Stimulated activated CD4-positive, alpha-beta T cell treated with anti-CD3 and anti-CD28 coated beads, Interleukin-12 subunit alpha, Interleukin-12 subunit beta, amount 100 ng/mL, for 48 hours (primary cell): ENCODE data around the gene PHTF2.
"Not testable (repeated sequence)": the region's sequence is repeated elsewhere in the genome, so short reads cannot be mapped to it uniquely, and the experiment has no call there.

Experiments used
- DNase-seq, 3 donors: peaks; one replicate each; pipeline ENCODE4 v3.0.0-alpha.2; 2020; ENCODE audit warnings: low read depth in 2 of 3, low spot score in 1 of 3

PHTF2 gene

DNA sequence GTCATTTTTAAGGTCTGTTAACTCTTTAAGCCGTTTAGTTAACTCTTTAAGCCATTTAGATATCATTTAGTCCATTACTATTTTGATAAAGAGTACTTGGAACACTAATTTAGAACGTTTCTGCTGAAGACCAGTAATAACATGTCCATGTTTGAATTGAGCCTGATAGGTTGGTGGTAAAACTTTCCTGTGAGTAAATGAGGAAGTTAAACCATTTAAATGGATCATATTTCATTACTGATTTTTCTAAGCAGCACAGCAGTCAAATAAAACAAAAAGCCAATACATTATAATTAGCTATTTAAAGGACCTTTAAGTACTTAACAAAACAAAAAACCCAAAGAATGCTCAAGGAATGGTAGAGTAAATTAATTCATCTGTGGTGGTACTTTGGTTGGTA is 29.4 kb downstream of the PHTF2 start:
- no peak for DNase-seq

DNA sequence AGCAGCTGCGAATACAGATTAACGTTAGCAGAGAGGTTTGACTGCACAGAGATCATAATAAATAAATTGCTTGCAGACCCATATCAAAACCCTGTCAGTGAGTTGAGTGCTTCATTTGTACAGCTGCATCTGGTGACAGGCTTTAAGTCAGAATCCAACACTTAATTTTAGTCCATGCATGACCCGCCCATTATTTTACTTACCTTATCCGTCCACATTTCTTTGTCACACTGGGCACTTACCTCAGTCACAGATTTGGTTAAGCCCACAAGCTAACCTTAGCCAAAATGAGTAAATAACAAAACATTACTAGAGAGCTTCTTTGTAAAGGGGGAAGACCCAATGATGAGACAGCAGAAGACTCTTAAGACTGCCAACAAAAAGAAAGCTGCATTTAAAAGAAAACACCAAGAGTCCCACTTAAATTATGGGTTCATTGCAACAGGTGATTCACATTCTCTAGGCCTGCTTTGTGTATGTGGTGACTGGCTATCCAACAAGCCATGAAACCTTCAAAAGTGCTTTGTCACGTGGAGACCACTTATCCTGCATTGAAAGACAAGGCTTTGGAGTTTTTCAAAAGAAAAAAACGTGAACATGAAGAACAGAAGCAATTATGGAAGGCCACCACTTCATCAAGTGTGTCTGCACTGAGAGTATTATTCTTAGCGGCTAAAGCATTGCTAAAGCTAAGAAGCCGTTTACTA is 32.2 kb downstream of the PHTF2 start:
- no peak for DNase-seq

GRCh38 chr7:77831481-77831880 is 32.9 kb downstream of the PHTF2 start:
- peak; percentile 15 to 30 (median 18) for DNase-seq

GRCh38 chr7:77831953-77832352 is 33.4 kb downstream of the PHTF2 start:
- no peak for DNase-seq

DNA sequence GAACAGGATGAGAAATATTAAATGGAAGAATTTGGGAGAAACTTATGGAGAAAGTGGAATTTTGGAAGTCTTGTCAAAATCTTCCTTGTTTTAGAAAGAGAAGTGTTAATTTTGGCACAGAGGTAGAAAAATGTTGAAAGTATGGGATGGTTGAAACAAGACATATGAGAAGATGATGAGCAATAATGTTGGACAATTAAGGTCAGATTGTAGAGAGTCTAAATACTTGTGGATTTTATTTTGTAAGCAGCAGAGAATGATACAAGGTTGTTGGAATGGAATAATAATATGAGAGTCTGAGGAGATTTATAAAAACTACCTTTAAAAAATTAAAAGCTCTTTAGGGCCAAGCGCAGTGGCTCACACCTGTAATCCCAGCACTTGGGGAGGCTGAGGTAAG is 34.6 kb downstream of the PHTF2 start:
- no peak for DNase-seq

DNA sequence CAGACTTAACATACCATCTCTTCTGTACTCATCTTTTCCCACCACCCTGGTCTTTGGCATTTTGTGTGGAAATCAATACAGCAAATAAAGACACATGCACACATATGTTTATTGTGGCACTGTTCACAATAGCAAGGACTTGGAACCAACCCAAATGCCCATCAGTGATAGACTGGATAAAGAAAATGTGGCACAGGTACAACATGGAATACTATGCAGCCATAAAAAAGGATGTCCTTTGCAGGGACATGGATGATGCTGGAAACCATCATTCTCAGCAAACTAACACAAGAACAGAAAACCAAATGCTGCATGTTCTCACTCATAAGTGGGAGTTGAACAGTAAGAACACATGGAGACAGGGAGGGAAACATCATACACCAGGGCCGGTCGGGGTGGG is 37.9 kb downstream of the PHTF2 start:
- DNase-seq = not testable (repeated sequence)

- DNase-seq = no peak
Observed at GRCh38 chr7:77837275-77837674, 38.7 kb downstream of the PHTF2 start.

- no peak for DNase-seq
Observed at GRCh38 chr7:77837966-77838365, 39.4 kb downstream of the PHTF2 start.

GRCh38 chr7:77838929-77839491 is 40.4 kb downstream of the PHTF2 start:
- no peak for DNase-seq

DNA sequence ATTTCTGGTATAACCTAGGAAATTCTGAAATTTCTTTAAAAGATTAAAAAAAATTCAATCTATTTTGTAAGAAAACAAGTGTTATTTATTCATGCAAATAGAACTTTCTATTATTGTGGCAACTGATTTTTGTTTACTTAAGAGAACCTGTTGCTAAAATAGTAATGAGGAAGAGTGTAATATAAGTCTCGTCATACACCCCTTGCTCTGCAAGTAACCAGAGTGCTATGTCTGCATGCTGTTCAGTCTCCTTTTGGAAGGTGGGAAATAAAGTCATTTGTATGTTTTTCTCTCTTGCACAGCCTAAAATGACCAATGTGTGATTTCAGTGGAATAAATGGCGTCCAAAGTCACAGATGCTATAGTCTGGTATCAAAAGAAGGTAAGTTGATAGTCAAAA is 41.3 kb downstream of the PHTF2 start:
- no peak for DNase-seq

- no peak for DNase-seq
Observed at GRCh38 chr7:77843194-77843593, 44.6 kb downstream of the PHTF2 start.

DNA sequence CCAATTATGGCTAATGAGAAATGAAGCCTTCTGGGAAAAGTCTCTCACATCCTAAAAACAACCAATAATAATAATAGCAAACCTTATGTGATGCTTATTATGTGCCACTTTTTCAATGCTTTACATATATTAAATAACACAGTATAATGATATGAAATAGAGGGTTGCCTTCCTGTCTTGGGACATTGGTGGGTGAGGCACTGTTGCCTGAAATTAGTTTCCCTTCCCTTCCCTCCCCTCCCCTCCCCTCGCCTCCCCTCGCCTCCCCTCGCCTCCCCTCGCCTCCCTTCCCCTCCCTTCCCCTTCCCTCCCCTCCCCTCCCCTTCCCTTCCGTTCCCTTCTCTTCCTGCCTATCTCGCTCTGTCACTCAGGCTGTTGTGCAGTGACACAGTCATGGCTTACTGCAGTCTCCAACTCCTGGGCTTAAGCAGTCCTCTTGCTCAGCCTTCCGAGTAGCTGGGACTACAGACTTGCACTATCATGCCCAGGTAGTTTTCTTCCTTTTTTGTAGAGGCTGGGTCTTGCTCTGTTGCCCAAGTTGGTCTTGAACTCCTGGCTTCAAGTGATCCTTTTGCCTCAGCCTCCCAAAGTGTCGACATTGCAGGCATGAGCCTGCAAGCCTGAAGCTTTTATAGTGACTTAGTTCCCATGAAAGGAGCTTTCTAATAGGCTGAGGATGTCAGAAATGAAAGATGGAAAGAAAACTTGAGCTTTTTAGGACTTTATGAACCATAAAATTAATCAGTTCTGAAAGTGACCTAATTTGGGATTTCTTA is 47.9 kb downstream of the PHTF2 start:
- DNase-seq = no peak

DNA sequence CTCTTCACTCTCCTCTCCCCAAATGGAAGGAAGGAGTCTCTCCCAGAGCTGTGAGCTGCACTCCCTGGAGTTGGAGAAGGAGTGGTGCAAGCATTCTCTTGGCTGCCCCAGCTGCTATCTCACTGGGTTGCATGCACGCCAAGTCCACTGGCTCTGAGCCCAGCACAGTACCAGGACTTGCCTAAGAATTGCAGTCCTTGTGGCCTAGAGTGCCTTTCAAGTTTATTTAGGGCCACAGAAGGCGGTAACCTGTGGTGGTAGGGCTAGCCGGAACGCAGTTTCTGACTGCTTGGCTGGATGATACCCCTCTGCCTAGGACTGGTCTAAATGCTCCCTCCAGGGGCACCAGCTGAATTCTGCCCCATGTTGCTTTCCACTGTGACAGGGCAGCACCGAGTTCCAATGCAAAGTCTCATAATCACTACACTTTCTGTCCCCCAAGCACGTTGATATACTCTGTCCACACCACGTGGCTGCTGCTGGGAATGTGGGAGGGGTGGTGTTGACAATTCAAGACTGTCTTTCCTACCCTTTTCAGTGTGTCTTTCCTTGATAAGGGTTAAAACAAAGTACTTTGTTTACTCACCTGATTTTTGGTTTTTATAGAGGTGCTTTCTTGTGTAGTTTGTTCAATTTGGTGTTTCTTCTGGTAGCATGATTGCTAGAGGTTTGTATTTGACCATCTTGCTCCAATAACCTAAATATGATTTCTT is 57.0 kb downstream of the PHTF2 start:
- no peak for DNase-seq

- no peak for DNase-seq
Observed at GRCh38 chr7:77858278-77858677, 59.7 kb downstream of the PHTF2 start.

- DNase-seq = no peak
Observed at GRCh38 chr7:77859343-77859742, 60.8 kb downstream of the PHTF2 start.

- no peak for DNase-seq
Observed at GRCh38 chr7:77862691-77863090, 64.1 kb downstream of the PHTF2 start.

- DNase-seq = no peak
Observed at GRCh38 chr7:77863860-77864259, 65.3 kb downstream of the PHTF2 start.

GRCh38 chr7:77866370-77866769 is 67.8 kb downstream of the PHTF2 start:
- DNase-seq = no peak

GRCh38 chr7:77866786-77867536 is 68.4 kb downstream of the PHTF2 start:
- no peak for DNase-seq

DNA sequence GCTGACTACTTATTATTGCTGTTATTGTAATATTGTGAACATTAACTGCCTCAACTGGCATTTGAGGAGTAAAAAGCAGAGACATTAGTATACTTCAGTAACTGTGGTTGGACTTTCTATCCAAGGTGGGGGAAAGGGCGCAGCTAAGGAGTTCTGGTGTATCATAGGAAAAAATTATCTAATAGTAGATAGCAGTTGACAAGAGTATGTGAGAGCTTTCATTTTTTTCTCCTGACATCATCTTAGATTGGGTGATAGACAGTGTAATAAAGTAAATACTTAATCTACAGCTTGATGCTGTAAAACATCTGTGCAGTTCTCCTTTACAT is 68.9 kb downstream of the PHTF2 start:
- no peak for DNase-seq

DNA sequence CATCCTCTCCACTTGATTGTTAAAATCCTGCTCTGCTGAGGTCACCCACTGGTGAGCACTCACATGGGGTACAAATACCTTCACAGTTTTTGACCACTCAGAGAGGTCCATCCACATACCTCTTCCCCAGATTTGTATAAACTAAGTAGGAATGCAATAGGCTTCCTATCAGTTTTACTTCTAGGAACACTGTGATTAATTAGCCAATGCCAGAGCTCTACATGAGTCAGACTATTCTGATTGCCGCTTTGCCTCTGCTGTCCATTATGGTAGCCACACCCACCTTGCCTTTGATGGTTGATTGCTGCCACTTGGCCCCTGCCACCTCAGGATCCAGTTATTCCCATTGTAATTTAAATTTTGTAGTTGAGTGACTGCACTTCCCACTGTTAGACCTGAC is 73.7 kb downstream of the PHTF2 start:
- not testable (repeated sequence) for DNase-seq
